WTC11 (cell line): Measurements from ENCODE around the gene GDPGP1. TPM values are rescaled to one million over a fixed set of nuclear protein-coding genes. Genes with fewer than 3 reads are reported as not detected.

Experiments
- ATAC-seq: fragments of 200-7000 bp; cut with Tn5 transposase; 2 replicates; pipeline ENCODE4 v1.10.0; 2021; ENCODE audit warnings: mild to moderate bottlenecking, moderate library complexity
- CTCF ChIA-PET: fragments of 300-600 bp; sonication (Branson Sonifier 250); formaldehyde crosslinking; loops from one replicate; lab custom pipeline; 2021; ENCODE audit warnings: antibody characterized with exemption; lab: Charles Lee
- POLR2A ChIA-PET: fragments of 350-600 bp; sonication (Branson Sonifier 250); formaldehyde crosslinking; loops from one replicate; lab custom pipeline; 2021; ENCODE audit warnings: antibody characterized with exemption; lab: Charles Lee
- DNase-seq: peaks from one replicate; pipeline ENCODE4 v3.0.0; 2021; ENCODE audit warnings: low spot score
- H3K27ac Mint-ChIP-seq: 2 replicates; pipeline ENCODE4 v1.8.0; 2021; ENCODE audit warnings: mixed read lengths
- H3K27me3 Mint-ChIP-seq: 2 replicates; pipeline ENCODE4 v1.8.0; 2021; ENCODE audit warnings: low read depth, mild to moderate bottlenecking, moderate library complexity, mixed read lengths
- H3K36me3 Mint-ChIP-seq: 2 replicates; pipeline ENCODE4 v1.8.0; 2021; ENCODE audit warnings: mixed read lengths
- H3K4me1 Mint-ChIP-seq: 2 replicates; pipeline ENCODE4 v1.8.0; 2022; ENCODE audit warnings: mixed read lengths
- H3K4me3 Mint-ChIP-seq: 2 replicates; pipeline ENCODE4 v1.8.0; 2021; ENCODE audit warnings: mild to moderate bottlenecking, moderate library complexity, mixed read lengths
- H3K9me3 Mint-ChIP-seq: 2 replicates; pipeline ENCODE4 v1.8.0; 2021; ENCODE audit warnings: mixed read lengths
- CREB1 ChIP-seq: sonication (generic); formaldehyde crosslinking; IDR thresholded peaks from 2 replicates; pipeline ENCODE4 v1.8.0; 2023; ENCODE audit warnings: mild to moderate bottlenecking, missing genetic modification reagents
- ESRRA ChIP-seq: sonication (generic); formaldehyde crosslinking; IDR thresholded peaks from 2 replicates; pipeline ENCODE4 v1.8.1; 2022; ENCODE audit warnings: mild to moderate bottlenecking, missing genetic modification reagents, borderline replicate concordance
- ETV6 ChIP-seq: sonication (generic); formaldehyde crosslinking; IDR thresholded peaks from 2 replicates; pipeline ENCODE4 v1.8.1; 2022; ENCODE audit warnings: mild to moderate bottlenecking, missing genetic modification reagents
- FOXP1 ChIP-seq: sonication (generic); formaldehyde crosslinking; IDR thresholded peaks from 2 replicates; pipeline ENCODE4 v1.8.0; 2022; ENCODE audit warnings: missing genetic modification reagents, mild to moderate bottlenecking, moderate library complexity, borderline replicate concordance
- GRHL2 ChIP-seq: fragments of 250-450 bp; sonication (Bioruptor Pico); IDR thresholded peaks from 2 replicates; pipeline ENCODE4 v1.8.0; 2022; ENCODE audit warnings: mild to moderate bottlenecking, moderate library complexity; ENCODE audit not compliant: insufficient replicate concordance, severe bottlenecking
- MXD4 ChIP-seq: fragments of 250-450 bp; sonication (Bioruptor Pico); IDR thresholded peaks from 2 replicates; pipeline ENCODE4 v1.8.0; 2021; ENCODE audit warnings: mild to moderate bottlenecking, moderate library complexity, borderline replicate concordance
- MYBL2 ChIP-seq: sonication (generic); formaldehyde crosslinking; IDR thresholded peaks from 2 replicates; pipeline ENCODE4 v1.8.1; 2023; ENCODE audit warnings: mild to moderate bottlenecking, moderate library complexity, missing genetic modification reagents
- PRRX2 ChIP-seq: fragments of 250-450 bp; sonication (Bioruptor Pico); IDR thresholded peaks from 2 replicates; pipeline ENCODE4 v1.8.0; 2021; ENCODE audit warnings: mild to moderate bottlenecking
- RELA ChIP-seq: sonication (generic); formaldehyde crosslinking; IDR thresholded peaks from 2 replicates; pipeline ENCODE4 v1.8.1; 2022; ENCODE audit warnings: missing genetic modification reagents, mild to moderate bottlenecking, borderline replicate concordance
- SOX15 ChIP-seq: fragments of 250-450 bp; sonication (Bioruptor Pico); IDR thresholded peaks from 2 replicates; pipeline ENCODE4 v1.9.0; 2021; ENCODE audit warnings: mild to moderate bottlenecking
- TEAD4 ChIP-seq: sonication (generic); formaldehyde crosslinking; IDR thresholded peaks from 2 replicates; pipeline ENCODE4 v1.8.0; 2022; ENCODE audit warnings: mild to moderate bottlenecking, missing genetic modification reagents
- ZNF138 ChIP-seq: sonication (generic); formaldehyde crosslinking; conservative IDR thresholded peaks from 2 replicates; pipeline ENCODE4 v1.8.1; 2022; ENCODE audit warnings: mild to moderate bottlenecking, moderate library complexity, missing genetic modification reagents
- total RNA-seq: library from RNA; stranded (reverse); gene quantifications from 3 replicates; pipeline ENCODE4 v1.2.3, GENCODE V29; 2021
- TF ChIP-seq, protein P1 (sequence below): fragments of 200-600 bp; IDR thresholded peaks from 2 replicates; pipeline ENCODE4 v1.8.0; 2022; ENCODE audit warnings: antibody characterized with exemption
- TF ChIP-seq, protein P2 (sequence below): sonication (generic); formaldehyde crosslinking; IDR thresholded peaks from 2 replicates; pipeline ENCODE4 v1.8.0; 2023; ENCODE audit warnings: mild to moderate bottlenecking, missing genetic modification reagents
- TF ChIP-seq, protein P3 (sequence below): sonication (generic); formaldehyde crosslinking; IDR thresholded peaks from 2 replicates; pipeline ENCODE4 v1.8.1; 2023; ENCODE audit warnings: mild to moderate bottlenecking, missing genetic modification reagents, borderline replicate concordance
- TF ChIP-seq, protein P4 (sequence below): sonication (generic); formaldehyde crosslinking; IDR thresholded peaks from 2 replicates; pipeline ENCODE4 v1.8.0; 2022; ENCODE audit warnings: mild to moderate bottlenecking, missing genetic modification reagents

Gene GDPGP1
- total RNA-seq, 1 experiment from 2014 or later: 2.6 TPM

DNA sequence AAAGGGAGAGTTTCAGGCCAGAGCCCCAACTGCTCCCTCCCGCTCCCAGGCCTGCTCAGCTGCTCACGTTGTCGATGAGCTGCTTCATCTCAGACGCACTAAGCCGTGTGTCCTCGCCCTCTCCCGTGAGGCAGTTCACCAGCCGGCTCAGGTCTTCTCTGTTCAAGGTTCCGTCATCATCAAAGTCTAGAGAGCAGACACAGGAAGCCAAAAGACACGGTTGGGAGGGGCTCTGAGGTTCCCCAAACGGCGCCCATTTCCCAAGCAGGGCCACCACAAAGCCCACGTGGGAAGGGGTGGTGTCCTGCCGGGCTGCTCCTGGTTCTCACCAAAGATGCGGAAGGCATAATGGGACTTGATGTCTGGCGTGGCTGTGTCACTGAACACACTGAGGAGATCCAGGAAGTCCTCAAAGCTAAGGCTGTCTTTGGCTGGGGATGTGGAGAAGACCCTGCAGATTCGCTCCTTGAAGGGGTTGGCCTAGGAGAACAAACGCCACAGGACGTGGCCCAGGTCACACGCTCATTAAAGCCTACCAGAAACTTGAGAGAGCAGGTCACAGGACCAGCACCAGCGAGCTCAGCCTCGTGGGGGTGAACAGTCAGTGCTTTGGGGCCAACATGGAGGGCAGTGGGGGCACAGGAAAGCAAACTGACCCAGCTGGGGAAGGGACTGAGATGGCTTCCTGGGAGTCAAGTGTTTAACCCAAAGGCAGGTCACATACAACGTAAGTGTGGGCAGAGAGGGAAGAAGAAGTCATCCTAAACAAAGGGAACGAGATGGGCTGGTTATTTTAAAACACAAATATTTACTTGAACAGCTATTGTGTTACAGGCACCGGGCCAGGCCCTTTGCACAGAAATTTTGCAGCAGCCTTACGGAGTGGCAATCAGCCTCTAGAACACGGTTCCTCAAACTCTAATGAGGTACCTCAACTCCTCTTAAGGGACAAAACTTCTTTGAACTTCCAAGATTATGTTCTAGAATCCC, 2.7 kb upstream of the GDPGP1 start (continued):
- TF ChIP-seq, protein P1, sequence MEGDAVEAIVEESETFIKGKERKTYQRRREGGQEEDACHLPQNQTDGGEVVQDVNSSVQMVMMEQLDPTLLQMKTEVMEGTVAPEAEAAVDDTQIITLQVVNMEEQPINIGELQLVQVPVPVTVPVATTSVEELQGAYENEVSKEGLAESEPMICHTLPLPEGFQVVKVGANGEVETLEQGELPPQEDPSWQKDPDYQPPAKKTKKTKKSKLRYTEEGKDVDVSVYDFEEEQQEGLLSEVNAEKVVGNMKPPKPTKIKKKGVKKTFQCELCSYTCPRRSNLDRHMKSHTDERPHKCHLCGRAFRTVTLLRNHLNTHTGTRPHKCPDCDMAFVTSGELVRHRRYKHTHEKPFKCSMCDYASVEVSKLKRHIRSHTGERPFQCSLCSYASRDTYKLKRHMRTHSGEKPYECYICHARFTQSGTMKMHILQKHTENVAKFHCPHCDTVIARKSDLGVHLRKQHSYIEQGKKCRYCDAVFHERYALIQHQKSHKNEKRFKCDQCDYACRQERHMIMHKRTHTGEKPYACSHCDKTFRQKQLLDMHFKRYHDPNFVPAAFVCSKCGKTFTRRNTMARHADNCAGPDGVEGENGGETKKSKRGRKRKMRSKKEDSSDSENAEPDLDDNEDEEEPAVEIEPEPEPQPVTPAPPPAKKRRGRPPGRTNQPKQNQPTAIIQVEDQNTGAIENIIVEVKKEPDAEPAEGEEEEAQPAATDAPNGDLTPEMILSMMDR: no peak
- no peak for TF ChIP-seq FOXP1 (CRISPR knock-in tag)
- TF ChIP-seq, protein P2, sequence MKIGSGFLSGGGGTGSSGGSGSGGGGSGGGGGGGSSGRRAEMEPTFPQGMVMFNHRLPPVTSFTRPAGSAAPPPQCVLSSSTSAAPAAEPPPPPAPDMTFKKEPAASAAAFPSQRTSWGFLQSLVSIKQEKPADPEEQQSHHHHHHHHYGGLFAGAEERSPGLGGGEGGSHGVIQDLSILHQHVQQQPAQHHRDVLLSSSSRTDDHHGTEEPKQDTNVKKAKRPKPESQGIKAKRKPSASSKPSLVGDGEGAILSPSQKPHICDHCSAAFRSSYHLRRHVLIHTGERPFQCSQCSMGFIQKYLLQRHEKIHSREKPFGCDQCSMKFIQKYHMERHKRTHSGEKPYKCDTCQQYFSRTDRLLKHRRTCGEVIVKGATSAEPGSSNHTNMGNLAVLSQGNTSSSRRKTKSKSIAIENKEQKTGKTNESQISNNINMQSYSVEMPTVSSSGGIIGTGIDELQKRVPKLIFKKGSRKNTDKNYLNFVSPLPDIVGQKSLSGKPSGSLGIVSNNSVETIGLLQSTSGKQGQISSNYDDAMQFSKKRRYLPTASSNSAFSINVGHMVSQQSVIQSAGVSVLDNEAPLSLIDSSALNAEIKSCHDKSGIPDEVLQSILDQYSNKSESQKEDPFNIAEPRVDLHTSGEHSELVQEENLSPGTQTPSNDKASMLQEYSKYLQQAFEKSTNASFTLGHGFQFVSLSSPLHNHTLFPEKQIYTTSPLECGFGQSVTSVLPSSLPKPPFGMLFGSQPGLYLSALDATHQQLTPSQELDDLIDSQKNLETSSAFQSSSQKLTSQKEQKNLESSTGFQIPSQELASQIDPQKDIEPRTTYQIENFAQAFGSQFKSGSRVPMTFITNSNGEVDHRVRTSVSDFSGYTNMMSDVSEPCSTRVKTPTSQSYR (CRISPR knock-in tag): no peak

DNA sequence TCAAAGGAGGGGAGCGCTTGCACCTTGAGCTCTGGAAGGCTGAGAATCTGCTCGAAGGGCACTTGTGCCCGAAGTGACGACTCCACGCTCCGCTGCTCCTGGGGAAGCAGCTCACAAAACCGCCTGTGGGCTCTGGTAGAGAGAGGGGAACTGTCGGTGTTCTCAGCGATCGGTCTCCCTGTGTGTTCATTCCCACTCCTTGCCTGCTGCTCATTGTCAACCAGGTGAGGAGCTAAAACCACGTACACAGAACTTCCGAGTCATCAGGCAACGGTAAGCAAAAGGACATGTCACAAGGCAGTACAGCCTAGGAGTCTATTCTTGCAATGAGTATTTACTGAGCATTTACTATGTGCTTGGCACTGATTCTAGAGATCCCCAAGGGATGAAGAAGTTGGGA, 1.8 kb upstream of the GDPGP1 start:
- no peaks in the 10 kb centered on the region for H3K9me3 Mint-ChIP-seq
- TF ChIP-seq MXD4 (CRISPR knock-in tag): no peak
- TF ChIP-seq TEAD4: no peak
- TF ChIP-seq SOX15 (CRISPR knock-in tag): no peak
- TF ChIP-seq, protein P3, sequence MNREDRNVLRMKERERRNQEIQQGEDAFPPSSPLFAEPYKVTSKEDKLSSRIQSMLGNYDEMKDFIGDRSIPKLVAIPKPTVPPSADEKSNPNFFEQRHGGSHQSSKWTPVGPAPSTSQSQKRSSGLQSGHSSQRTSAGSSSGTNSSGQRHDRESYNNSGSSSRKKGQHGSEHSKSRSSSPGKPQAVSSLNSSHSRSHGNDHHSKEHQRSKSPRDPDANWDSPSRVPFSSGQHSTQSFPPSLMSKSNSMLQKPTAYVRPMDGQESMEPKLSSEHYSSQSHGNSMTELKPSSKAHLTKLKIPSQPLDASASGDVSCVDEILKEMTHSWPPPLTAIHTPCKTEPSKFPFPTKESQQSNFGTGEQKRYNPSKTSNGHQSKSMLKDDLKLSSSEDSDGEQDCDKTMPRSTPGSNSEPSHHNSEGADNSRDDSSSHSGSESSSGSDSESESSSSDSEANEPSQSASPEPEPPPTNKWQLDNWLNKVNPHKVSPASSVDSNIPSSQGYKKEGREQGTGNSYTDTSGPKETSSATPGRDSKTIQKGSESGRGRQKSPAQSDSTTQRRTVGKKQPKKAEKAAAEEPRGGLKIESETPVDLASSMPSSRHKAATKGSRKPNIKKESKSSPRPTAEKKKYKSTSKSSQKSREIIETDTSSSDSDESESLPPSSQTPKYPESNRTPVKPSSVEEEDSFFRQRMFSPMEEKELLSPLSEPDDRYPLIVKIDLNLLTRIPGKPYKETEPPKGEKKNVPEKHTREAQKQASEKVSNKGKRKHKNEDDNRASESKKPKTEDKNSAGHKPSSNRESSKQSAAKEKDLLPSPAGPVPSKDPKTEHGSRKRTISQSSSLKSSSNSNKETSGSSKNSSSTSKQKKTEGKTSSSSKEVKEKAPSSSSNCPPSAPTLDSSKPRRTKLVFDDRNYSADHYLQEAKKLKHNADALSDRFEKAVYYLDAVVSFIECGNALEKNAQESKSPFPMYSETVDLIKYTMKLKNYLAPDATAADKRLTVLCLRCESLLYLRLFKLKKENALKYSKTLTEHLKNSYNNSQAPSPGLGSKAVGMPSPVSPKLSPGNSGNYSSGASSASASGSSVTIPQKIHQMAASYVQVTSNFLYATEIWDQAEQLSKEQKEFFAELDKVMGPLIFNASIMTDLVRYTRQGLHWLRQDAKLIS (CRISPR knock-in tag): no peak
- TF ChIP-seq CREB1 (CRISPR knock-in tag): no peak
- no peak for TF ChIP-seq MYBL2 (CRISPR knock-in tag)
- TF ChIP-seq ETV6 (CRISPR knock-in tag): no peak
- TF ChIP-seq, protein P4, sequence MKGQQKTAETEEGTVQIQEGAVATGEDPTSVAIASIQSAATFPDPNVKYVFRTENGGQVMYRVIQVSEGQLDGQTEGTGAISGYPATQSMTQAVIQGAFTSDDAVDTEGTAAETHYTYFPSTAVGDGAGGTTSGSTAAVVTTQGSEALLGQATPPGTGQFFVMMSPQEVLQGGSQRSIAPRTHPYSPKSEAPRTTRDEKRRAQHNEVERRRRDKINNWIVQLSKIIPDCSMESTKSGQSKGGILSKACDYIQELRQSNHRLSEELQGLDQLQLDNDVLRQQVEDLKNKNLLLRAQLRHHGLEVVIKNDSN (CRISPR knock-in tag): no peak
- no peak for TF ChIP-seq GRHL2 (CRISPR knock-in tag)
- TF ChIP-seq, protein P1: no peak
- TF ChIP-seq PRRX2 (CRISPR knock-in tag): no peak
- TF ChIP-seq RELA: no peak
- no peak for TF ChIP-seq ESRRA (CRISPR knock-in tag)
- TF ChIP-seq ZNF138 (CRISPR knock-in tag): no peak
- no peaks in the 10 kb centered on the region for H3K27me3 Mint-ChIP-seq
- no peak for DNase-seq
- POLR2A ChIA-PET: no interaction called here
- ATAC-seq: no peak
- H3K4me1 Mint-ChIP-seq: peaks cover 16% of the 10 kb centered on the region
- H3K36me3 Mint-ChIP-seq: peaks cover 18% of the 10 kb centered on the region
- H3K27ac Mint-ChIP-seq: peak overlapping the region; percentile 32
- H3K4me3 Mint-ChIP-seq: peak overlapping the region; percentile 69
- CTCF ChIA-PET: interaction anchor here (1.0 to 3.2 kb wide), 10 partner anchors 11 to 145 kb away, joined by 3 to 66 read pairs (median 15); no protein-coding TSS in a partner anchor
